Activated CD4-positive, alpha-beta T cell treated with anti-CD3 and anti-CD28 coated beads, Interleukin-2, amount 50 U/mL, for 48 hours (primary cell): ENCODE data around the gene MMP11.

ENCODE experiments used
- DNase-seq, 2 experiments: peaks; one replicate each; pipeline ENCODE4 v3.0.0-alpha.2; 2020

MMP11 gene

GRCh38 chr22:23760056-23760455 is 12.6 kb upstream of the MMP11 start:
- DNase-seq = no peak

DNA sequence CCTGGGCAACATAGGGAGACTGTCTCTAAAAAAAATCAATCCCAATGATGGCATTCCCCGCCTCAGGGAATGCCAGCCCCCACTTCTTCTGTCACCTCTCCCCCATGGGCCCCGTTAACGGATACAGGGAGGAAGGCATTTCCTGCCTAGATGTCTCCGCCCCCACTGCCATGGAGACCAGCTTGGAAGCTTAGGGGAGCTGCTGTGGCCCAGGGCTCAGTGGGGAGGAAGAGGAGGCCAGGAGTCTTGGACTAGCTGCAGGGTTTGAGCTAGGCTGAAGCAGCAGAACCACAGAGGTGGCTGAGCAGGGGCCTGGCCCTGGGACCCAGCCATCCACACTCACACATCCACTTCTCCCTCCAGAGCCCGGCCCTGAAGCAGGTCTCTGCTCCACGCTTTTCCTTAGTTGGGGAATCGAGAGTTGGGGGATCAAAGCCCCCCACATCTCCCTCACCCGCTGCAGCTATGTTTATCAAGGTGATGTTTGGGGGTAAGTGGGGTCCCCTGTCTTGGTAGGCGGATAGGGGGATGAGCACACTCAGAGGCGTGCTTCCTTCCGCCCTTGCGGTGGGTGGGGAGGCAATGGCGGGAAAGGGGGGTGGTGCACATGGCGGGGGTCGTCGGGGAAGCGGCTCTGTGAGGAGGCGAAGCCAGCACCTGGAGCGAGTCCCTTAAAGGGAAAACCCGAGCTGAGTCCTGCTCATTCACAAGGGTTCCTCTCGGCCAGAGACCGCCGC is 9.6 kb upstream of the MMP11 start, which contains the start of gene C22orf15:
C22orf15 (plus strand) TSS at position 149 of the 737 bp plus-strand sequence; CDS start at position 466, 317 bp downstream.
- DNase-seq = peak in 1 of 2 experiments; percentile 26

GRCh38 chr22:23763579-23763945 is 9.1 kb upstream of the MMP11 start:
- peak; percentile 65 to 70 for DNase-seq

DNA sequence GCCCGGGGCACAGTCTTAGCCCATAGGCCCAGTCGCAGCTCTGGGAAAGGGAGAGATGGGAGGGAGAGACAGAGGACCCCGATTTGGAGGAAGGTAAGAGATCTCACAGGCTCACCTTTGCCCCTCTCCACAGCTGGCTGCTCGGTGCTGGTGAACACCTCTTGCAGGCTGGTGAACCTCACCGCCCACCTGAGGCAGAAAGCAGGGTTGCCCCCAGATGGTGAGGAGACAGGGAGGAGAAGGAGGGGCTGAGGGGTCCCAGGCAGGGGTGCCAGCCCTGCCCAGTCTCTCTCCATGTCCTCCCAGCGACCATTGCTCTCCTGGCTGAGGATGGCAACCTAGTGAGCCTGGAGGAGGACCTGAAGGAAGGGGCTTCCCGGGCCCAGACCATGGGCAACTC is 8.7 kb upstream of the MMP11 start:
- DNase-seq = no peak

GRCh38 chr22:23764899-23765881 is 7.5 kb upstream of the MMP11 start:
- DNase-seq = no peak

- DNase-seq = no peak
Measured at GRCh38 chr22:23767303-23767672, 5.4 kb upstream of the MMP11 start.

- DNase-seq = peak; percentile 78 to 86
Measured at GRCh38 chr22:23767673-23768548, 4.7 kb upstream of the MMP11 start, which contains the start of gene CHCHD10. TSS of gene CHCHD10 (minus strand) at chr22:23767972. CDS start at chr22:23767874, 98 bp downstream.

GRCh38 chr22:23769321-23769965 is 3.2 kb upstream of the MMP11 start:
- DNase-seq = no peak

DNA sequence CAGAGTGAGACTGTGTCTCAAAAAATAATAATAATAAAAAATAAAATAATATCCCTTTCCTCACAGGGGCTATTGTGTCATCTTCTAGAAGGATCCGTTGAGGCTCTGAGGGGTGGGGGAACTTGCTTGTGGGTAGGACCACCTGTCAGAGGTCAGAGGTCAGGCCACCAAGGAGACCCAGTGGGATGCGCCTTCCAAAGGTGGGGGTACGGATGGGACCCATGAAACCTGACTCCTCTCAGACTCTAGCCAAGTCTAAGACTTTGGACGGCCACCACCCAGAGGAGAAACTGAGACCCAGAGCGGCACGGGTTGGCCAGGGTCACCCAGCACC is 367 bp upstream of the MMP11 start:
- DNase-seq = no peak

DNA sequence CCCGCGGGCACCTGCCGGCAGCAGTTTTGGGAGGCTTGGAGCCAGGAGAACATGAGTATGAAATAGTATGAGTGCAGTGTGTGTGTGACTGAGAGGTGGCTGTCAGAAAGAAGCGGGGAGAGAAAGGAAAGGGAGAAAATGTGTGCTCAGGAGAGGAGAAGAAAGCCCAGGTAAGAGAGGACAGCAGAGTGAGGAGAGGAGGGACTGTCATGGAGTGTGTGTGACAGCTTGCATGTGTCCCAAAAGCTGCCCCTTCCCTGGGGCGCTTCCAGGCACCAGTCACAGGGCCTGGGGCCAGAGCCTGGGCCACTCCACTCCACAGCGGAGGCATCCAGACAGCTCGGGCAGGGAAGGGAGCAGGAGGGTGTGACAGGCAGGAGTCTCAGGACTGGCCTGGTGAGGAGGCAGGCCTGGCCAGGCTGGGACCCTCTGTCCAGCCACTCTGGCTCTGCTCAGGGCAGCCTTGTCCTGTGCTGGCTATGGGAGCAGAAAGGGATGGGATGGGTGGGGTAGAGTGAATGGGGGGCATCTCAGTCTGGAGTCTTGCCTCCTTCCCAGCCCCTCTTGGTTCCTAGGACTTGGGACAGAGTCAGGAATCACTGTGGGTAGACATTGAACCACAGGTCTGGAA is 949 bp downstream of the MMP11 start:
- no peak for DNase-seq

- no peak for DNase-seq
Measured at GRCh38 chr22:23774114-23774921, 1.7 kb downstream of the MMP11 start.

- no peak for DNase-seq
Measured at GRCh38 chr22:23774922-23775436, 2.3 kb downstream of the MMP11 start.

DNA sequence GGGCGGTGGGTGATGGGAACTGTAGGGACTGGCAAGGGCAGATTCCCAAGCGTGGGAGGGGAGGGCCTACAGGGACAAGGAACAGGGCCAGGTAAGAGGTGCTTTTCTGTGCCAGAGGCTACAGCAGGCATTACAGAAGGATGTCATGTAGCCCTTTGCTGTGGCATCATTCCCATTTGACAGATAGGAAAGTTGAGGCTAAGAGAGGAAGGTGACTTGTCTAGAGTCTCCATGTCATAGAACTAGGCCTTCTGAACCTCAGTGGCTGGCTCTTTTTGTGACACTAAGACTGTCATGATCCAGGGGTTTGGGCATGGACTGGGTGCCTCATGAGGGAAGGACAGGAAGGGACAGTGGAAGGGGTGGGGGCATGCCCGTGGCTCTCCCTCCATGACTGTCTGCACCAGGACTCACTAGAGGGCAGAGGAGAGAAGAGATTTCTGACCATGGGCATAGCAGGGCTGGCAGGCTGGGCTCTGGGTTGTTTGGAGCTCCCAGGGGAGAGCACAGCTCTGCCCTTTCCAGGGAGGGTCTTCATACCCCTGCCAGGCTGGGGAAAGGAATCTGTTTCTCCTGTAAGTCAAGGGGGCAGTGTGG is 3.2 kb downstream of the MMP11 start:
- DNase-seq = no peak

- no peak for DNase-seq
Measured at GRCh38 chr22:23777776-23778576, 5.3 kb downstream of the MMP11 start.

GRCh38 chr22:23778577-23778900 is 5.9 kb downstream of the MMP11 start:
- DNase-seq = no peak

- DNase-seq = no peak
Measured at GRCh38 chr22:23779083-23779482, 6.4 kb downstream of the MMP11 start.

DNA sequence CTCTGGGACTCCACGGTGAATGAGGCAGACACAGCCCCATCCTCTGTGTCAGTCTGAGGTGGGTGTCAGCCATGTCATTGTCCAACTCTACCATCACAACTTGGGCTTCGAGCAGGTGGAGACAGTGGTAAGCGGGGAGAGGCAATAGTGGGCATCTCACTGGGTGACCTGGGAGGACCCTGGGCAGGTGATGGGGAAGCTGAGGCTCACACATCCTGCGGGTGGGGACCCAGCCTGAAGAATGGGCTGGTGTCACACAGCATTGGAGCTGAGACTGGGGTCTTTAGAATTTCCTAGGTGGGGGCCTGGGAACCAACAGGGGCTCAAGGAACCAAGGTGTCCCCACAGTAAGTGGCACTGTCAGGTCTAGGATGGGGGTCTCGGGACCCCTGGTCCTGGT is 7.1 kb downstream of the MMP11 start:
- no peak for DNase-seq

DNA sequence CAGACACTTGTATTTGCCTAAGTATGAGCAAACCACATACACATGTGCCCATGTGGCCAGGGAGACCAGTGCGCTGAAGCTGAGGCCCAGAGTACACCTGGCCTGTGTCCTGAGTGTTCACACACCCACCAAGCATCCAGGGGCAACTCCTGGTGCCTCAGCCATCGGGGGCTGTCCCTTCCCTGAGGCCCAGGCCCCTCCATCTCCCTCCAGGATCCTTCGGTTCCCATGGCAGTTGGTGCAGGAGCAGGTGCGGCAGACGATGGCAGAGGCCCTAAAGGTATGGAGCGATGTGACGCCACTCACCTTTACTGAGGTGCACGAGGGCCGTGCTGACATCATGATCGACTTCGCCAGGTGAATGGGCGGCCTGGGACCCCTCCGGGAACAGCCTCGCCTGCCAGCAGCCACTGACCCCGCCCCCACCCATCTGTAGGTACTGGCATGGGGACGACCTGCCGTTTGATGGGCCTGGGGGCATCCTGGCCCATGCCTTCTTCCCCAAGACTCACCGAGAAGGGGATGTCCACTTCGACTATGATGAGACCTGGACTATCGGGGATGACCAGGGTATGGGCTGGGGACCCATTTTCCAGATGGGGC is 7.6 kb downstream of the MMP11 start:
- no peak for DNase-seq

- DNase-seq = no peak
Measured at GRCh38 chr22:23781065-23781464, 8.4 kb downstream of the MMP11 start.
